ENCODE measurements around the gene NOL6.

The NOL6 gene

GRCh38 chr9:33452828-33453271 lies 20.9 kb downstream of the NOL6 start:
- peak; percentile 32 to 43 for DNase-seq

GRCh38 chr9:33450621-33451146 lies 23.0 kb downstream of the NOL6 start:
- no peak for DNase-seq

DNA sequence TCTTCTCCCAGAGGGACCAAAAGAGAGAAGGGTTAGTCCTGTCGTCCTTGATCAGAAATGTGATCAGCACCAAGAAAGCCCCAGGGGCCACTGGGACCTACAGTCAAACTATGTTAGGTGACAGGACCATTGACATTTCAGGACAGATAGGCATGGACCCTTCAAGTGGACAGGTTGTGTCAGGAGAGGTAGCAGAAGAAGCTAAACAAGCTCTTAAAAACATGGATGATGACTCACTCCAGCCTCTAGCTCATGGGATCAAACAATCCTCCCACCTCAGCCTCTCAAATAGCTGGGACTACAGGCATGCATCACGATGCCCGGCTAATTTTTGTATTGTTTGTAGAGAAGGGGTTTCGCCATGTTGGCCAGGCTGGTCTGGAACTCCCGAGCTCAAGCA lies 24.0 kb downstream of the NOL6 start:
- no peak for DNase-seq

- no peak for DNase-seq
These were observed 25.7 kb downstream of the NOL6 start for GRCh38 chr9:33447799-33448553.

DNA sequence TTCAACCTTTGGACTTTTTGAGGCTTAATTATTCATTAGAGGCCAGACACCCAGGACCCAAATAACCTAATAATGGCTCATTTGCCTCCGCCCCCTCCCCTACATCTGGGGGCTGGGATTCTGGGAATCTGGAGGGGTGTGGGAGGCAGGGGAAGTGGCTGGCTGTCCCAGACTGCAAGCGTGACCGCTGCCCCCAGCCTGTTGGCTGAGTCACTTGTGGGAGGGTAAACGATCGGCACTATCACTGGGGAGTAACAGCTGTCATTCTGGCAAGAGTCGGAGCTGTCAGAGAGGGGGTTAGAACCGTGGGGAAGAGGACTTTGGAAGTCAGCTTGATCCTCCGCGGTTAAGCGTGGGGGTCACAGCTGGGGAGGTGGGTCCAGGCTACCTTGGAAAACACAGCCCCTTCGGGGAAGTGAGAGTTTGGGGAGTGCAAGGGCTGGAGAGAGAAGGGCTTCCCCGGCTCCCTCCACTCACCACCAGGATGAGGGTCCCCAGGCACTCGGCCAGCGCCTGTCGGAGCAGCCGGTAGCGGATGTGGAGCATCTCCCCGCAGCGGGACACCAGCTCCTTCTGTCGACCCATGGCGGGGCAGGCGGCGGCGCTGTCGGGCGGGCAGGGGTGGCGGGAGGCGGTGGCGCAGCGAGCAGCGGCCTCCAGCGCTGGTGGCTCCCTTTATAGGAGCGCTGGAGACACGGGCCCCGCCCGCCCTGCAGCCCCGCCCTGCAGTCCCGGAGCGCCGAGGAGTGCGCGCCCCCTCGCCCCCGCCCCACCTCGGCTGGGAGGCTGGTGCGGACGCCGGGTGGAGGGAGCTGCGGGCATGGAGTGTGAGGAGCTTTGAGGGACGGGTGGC lies 26.6 kb downstream of the NOL6 start, which contains the start of gene AQP3:
AQP3 (minus strand) TSS at position 648 of the 853 bp plus-strand sequence; CDS start at position 585, 63 bp downstream.
- DNase-seq: peak; percentile 75 to 82

DNA sequence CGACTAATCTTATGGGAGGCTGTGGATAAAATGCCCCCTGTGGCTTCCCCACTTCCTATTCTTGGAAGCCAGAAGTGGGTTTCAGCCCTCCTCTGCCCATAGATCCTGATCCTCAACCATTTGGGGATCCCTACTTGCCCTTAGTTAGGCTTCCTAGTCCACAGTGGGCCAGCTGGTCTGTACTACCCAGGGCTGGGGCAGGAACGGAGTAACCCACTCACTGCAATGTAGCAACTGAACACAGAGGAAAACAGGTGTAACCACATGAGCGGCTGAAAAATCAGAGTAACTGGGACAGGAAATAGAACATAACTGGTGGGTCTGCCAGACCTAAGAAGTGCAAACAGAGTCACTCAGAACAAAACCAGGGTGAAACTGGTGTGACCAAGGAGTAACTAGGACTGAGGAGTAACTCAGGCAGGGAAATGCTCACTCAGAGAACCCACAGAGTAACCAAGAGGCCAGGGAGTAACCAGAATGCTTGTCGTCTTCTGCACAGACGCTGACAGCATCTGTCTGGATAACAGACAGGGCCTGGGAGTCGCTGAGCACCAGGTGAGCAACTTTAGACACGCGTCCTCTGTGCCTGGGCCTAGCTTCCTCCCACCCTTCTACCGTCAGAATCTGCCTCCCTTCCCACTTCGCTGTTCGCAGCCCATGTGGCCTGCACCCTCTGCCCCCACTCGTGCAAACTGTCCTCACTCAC lies 27.3 kb downstream of the NOL6 start:
- peak; percentile 46 to 70 for DNase-seq

DNA sequence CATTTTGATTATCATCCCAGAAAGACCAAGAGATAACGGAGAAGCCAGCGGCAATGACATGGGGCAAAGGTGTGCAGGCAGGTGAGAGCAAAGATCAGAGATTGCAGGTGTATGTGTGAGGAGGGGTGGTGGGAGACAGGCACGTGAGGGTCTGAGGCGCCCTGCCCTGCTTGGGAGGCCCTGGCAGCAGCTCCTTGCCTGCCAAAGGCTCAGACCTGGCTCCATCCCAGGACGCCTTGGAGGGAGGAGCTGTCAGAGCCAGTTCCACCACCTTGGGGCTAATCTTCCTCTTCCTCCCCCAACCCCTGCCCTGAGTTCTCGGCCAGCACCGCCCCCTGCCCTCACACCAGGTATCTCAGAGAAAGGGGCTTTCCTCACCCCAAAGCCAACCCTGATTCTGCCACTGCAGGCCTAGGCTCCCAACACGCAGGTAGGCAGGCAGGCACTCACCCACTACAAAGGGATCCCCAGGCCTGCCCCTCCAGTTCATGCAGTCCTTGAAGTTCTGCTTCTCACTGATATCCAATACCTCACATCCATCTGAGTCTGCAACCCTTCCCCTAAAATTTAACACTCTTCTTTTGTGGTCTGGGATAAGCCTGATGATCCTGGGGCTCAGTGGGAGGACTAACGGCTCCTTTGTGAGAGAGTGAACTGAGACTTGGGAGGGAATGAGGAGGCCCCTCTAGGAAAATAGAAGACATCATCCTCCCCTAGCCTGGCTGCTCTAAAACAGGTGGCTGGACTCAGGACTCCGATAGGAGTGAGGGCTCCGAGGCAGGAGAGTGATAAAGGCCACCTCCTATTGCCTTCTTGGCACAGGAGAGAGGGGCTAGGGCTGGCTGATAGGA lies 28.1 kb downstream of the NOL6 start:
- peak; percentile 34 to 44 for DNase-seq

GRCh38 chr9:33443464-33444154 lies 30.1 kb downstream of the NOL6 start:
- no peak for DNase-seq

- DNase-seq: no peak
These were observed 30.7 kb downstream of the NOL6 start for GRCh38 chr9:33443047-33443446.

DNA sequence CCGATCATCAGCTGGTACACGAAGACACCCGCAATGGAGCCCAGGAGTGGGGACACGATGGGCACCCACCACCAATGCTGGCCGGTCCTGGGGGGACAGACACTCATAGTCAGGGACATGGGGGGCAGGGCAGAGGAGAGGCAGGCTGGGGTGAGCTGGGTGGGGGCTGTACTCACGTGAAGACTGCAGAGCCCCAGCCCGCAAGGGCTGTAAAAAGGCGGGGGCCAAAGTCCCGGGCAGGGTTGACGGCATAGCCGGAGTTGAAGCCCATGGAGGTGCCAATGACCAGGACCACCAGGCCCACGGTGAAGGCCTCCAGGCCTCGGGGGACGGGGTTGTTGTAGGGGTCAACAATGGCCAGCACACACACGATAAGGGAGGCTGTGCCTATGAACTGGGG lies 31.6 kb downstream of the NOL6 start:
- no peak for DNase-seq

- no peak for DNase-seq
These were observed 33.1 kb downstream of the NOL6 start for GRCh38 chr9:33440609-33441008.

- DNase-seq: no peak
These were observed 33.5 kb downstream of the NOL6 start for GRCh38 chr9:33440204-33440603.

GRCh38 chr9:33439731-33440130 lies 34.0 kb downstream of the NOL6 start:
- no peak for DNase-seq

DNA sequence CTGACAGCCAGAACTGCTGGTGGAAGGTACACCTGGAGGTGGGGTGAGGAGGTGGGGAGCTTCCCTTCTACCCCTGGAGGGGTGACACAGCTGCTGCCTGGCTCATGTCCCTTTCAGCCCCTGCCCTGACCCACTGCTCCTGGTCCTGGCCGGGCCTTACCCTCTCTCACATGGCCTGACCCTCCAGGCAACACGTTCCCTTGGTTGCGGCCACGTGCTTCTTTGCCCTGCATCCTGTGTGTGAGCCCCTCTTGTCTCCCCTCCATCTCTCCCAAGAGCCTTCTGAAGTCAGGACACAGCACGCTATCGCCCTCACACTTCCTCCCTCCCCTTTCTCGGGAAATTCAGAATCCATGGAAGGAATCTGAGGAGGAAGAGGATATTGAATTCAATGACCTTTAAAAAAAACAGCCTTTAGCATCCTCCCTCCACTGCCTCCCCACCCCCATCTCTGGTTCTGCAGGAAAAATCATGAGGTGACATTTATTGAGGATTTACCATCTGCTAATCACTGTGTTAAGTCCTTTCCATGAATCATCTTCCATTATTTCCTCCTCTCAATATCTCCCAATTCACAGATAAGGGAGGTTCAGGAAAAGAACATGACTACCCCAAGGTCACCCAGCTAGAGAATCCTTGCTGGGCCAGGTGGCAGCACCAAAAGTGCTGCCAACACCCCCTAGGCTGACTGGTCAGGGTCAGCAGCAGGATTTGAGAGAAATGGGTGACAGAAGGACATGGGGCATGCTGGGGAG lies 34.6 kb downstream of the NOL6 start:
- DNase-seq: no peak

DNA sequence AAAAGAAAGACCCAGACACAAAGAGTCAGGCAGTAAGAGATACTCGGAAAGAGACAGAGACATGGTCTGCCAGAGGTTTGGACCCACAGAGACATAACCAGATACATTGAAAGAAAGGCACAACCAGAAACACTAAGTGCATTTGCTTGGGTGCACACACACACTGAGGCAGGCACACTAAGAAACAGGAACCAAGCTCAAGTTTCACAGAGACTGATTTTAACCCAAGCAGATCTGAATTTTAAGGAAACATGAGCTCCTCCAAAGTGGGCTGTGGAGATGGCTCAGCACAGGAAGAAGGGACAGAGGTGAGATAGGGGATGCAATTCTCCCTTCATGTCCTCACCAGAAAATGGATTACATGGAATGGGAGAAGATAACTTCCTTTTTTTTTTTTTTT lies 35.8 kb downstream of the NOL6 start:
- DNase-seq: no peak

DNA sequence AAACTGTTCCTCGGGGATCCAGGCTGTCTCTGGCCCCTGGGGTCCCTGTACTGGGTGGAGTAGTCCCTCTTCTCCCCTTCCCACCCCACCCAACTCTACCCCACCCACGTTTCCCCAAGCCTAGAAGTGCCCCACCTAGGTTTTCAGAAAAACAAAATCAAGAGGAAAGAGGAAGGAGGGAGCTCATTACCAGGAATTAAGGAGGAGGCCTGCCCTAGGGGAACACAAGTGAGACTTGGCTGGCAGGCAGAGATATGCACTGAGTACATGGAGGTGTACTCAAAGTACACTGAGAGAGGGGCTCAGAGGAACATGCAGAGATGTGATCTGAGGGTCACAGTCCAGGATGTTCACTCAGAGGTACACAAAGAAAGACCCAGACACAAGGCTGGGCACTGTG lies 36.5 kb downstream of the NOL6 start:
- no peak for DNase-seq

- no peak for DNase-seq
These were observed 37.3 kb downstream of the NOL6 start for GRCh38 chr9:33436445-33436844.

GRCh38 chr9:33435821-33436277 lies 37.9 kb downstream of the NOL6 start:
- no peak for DNase-seq

DNA sequence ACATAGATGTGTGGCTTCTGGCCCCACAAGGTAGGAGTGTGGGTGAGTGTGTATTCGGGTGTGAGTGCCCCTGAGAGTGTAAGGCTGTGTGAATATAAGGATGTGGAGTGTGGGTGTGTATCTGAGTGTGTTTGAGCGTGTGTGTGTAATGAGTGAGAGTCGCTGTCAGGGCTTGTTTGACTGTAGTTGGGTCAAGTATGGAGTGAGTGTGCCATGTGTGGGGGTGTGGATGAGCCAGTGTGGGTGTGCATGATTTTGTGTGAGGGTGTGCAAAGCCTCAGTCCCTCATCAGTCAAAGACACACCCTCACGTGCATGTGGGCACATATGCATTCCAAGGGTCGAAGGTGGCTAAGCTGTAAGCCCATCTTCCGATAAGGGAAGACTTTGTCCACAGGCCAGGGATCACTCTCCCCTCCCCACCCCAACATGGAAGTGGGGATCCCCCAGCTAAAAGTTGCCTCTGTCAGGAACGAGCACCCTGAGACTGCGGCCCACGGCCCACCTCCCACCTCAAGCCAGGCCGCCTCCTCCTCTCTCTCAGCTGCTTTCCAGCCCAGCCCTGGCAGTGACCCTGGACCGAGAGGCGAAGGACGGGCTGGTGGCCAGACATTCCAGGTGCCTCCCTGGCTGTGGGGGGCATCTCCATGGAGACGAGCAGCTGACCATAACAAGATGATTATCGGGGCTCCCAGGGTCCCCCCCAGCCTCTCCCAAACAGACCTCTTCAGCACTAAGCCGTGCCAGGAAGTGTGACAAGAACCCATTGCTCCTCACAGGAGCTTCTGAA lies 39.2 kb downstream of the NOL6 start:
- DNase-seq: no peak

GRCh38 chr9:33433871-33434270 lies 39.9 kb downstream of the NOL6 start:
- no peak for DNase-seq
